Mucosa of descending colon (tissue), 3 donors: ENCODE data around the gene GRAMD4. TPM values are rescaled to one million over a fixed set of nuclear protein-coding genes. Genes with fewer than 3 reads are reported as not detected.
A peak's percentile ranks its signal among the peaks of the same experiment; 100 is the strongest.

Source experiments
- ATAC-seq: fragments of 200-7000 bp; cut with Tn5 transposase; one replicate; pipeline ENCODE4 v1.9.1; 2020; ENCODE audit warnings: mild to moderate bottlenecking, moderate library complexity
- DNase-seq, 3 donors: peaks; one replicate each; pipeline ENCODE4 v3.0.0-alpha.2; 2020
- H3K36me3 ChIP-seq: fragments of 200-600 bp; one replicate; pipeline ENCODE4 v1.8.0; 2021; ENCODE audit warnings: low read depth, mild to moderate bottlenecking
- H3K4me1 ChIP-seq: fragments of 200-600 bp; one replicate; pipeline ENCODE4 v1.8.0; 2021; ENCODE audit warnings: low read depth, mild to moderate bottlenecking
- H3K4me3 ChIP-seq: fragments of 200-600 bp; one replicate; pipeline ENCODE4 v1.8.0; 2021; ENCODE audit warnings: mild to moderate bottlenecking
- H3K9me3 ChIP-seq: fragments of 200-600 bp; one replicate; pipeline ENCODE4 v1.8.0; 2021; ENCODE audit warnings: mild to moderate bottlenecking
- intact Hi-C, 2 donors: fragments of 100-400 bp; cut with DNase I in 1 of 2; cut with micrococcal nuclease in 1 of 2; formaldehyde crosslinking; loops; one replicate each; pipeline versions ENCODE4 v1.11.0 to v1.11.1; 2022; cut with DNase I, micrococcal nuclease
- total RNA-seq, 3 donors: library from RNA; stranded (reverse); fragmentation: NEBNext Ultra II Directional in 2 of 3; extraction: Animal tissue kit (Norgen Biotek cat#: 25700) in 2 of 3; gene quantifications; one replicate each; pipeline versions ENCODE4 v1.2.1 to v1.2.4, GENCODE V29; 2021 to 2023
- TF ChIP-seq, protein P1 (sequence below): fragments of 200-600 bp; IDR thresholded peaks from one replicate; pipeline ENCODE4 v1.8.0; 2022; ENCODE audit warnings: antibody characterized with exemption, mild to moderate bottlenecking
- donor health status: DM: no; HTN: no; CAD: no; lungs with moderate emphysema.
- donor health status: DM: no; HTN: no; CAD: no.
- donor health status: DM: no; HTN: yes; CAD: no.

Gene GRAMD4
- total RNA-seq, 3 donors from 2014 or later = 114 to 203 (median 197) TPM

DNA sequence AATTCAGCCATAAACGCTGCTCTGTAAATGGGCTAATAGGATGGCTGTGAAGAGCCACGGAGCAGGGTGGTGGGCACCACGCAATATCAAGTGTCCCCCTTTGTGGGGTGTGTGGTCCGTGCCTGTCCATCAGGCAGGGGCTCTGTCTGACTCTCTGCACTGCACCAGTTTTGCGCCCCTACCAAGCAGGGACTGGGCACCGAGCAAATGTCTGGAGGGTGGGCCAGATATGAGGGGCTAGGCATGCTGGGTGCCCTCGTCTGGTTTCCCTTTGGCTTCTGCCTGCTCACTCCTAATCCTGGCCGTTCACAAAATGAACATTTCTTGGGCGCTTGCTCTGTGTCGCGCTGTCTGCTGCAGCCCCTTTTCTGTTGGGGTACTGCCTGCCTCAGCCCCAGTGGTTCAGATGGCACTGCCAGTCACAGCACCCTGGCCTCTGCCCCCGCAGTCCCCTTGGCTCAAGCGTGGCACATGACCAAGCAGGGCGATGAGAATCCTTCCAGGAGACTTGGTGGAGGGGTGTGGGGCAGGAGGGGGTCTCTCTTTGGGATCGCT is 45.7 kb upstream of the GRAMD4 start:
- intact Hi-C loops = no loop called here
- DNase-seq (peak in 2 of 3 donors; percentile 26 to 56), ATAC-seq (no peak)
- Histone ChIP-seq H3K4me3 (no peak overlapping the region), H3K36me3 (no peaks in the 10 kb centered on the region), H3K9me3 (peaks cover 14% of the 10 kb centered on the region), H3K4me1 (peaks cover 39% of the 10 kb centered on the region)
- TF ChIP-seq, protein P1, sequence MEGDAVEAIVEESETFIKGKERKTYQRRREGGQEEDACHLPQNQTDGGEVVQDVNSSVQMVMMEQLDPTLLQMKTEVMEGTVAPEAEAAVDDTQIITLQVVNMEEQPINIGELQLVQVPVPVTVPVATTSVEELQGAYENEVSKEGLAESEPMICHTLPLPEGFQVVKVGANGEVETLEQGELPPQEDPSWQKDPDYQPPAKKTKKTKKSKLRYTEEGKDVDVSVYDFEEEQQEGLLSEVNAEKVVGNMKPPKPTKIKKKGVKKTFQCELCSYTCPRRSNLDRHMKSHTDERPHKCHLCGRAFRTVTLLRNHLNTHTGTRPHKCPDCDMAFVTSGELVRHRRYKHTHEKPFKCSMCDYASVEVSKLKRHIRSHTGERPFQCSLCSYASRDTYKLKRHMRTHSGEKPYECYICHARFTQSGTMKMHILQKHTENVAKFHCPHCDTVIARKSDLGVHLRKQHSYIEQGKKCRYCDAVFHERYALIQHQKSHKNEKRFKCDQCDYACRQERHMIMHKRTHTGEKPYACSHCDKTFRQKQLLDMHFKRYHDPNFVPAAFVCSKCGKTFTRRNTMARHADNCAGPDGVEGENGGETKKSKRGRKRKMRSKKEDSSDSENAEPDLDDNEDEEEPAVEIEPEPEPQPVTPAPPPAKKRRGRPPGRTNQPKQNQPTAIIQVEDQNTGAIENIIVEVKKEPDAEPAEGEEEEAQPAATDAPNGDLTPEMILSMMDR = no peak

DNA sequence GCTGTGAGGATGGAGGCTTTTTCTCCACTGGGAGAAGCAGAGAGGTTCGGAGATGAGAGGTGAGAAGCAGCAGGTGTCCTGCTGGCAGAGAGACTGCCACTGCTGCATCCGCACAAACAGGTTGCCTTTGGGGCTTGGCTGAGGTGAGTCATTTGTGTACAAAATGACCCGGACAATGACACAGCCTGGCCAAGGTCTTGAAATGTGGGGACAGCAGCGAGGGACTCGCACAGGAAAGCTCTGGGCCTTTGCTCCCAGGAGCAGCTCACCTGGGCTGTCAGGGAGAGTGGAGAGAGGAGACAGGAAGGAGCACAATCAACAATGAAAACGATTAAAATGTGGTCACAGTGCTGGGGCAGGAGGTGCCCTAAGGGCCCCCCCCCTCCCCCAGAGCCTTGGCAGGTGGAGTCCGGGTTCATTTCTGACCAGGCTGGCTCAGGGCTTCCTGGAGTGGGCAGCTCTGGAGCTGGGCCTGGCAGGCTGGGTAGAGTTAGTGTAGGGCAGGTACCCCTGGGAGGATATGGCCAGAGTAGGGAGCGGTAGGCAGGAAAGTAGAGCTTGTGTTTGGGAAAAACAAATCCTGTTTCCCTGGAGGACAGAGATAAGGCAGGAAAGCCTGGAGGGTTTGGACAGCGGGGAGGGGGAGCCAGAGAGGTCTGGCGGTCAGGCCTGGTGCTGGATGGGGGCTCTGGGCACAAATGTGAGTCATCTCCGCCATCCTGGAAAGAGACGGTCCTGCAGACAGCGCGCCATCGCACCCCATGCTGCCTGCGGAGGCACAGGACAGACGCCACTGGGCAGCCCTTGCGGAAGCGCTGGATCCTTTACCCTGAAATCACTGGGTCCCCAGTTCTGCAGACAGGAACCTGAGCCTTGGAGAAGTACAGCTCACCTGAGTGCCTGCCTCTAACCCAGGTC is 44.9 kb upstream of the GRAMD4 start:
- Histone ChIP-seq H3K4me3 (no peak overlapping the region), H3K4me1 (peaks cover 46% of the 10 kb centered on the region)

DNA sequence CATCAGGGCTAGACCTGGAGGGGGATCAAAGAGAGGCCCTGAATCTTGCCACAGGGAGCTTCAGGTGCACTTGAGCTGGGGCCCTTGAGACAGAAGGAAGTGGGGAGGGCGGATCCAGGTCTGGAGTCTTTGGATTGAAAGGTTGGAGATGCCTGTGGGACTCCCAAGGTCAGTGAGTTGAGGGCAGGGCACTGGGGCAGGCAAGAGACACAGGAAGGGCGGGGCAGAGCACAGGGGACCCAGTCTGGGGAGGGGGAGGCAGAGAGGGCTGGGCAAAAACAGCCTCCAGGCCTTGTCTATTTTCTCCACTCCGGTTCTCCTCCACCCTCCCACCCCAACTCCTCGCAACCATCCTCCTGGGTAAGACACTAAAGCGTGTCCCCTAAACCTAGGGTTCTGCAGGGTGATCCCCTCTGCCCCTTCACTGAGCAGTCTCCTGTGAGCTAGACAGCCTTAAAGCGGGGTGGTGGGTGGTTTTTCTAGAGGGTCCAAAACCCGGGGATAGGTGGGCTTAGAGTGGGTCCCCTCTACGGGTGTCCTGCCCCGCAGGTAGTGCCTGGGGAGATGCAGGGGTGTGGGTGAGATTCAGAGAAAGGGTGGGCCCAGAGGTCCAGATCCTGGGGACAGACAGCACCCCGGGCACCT is 44.2 kb upstream of the GRAMD4 start:
- DNase-seq (peak; percentile 38 to 75 (median 69)), ATAC-seq (peak; percentile 48)
- Histone ChIP-seq H3K36me3 (no peaks in the 10 kb centered on the region), H3K9me3 (peaks cover 12% of the 10 kb centered on the region), H3K4me1 (peaks cover 52% of the 10 kb centered on the region), H3K4me3 (no peak overlapping the region)
- intact Hi-C loops = no loop called here
- TF ChIP-seq, protein P1 = no peak

More for the DNA sequence above, 44.9 kb upstream of the GRAMD4 start:
- intact Hi-C loops = no loop called here
- TF ChIP-seq, protein P1 = no peak
- ATAC-seq (peak; percentile 57), DNase-seq (peak; percentile 61 to 70 (median 65))
- H3K9me3 ChIP-seq = peaks cover 14% of the 10 kb centered on the region
- H3K36me3 ChIP-seq = no peaks in the 10 kb centered on the region

DNA sequence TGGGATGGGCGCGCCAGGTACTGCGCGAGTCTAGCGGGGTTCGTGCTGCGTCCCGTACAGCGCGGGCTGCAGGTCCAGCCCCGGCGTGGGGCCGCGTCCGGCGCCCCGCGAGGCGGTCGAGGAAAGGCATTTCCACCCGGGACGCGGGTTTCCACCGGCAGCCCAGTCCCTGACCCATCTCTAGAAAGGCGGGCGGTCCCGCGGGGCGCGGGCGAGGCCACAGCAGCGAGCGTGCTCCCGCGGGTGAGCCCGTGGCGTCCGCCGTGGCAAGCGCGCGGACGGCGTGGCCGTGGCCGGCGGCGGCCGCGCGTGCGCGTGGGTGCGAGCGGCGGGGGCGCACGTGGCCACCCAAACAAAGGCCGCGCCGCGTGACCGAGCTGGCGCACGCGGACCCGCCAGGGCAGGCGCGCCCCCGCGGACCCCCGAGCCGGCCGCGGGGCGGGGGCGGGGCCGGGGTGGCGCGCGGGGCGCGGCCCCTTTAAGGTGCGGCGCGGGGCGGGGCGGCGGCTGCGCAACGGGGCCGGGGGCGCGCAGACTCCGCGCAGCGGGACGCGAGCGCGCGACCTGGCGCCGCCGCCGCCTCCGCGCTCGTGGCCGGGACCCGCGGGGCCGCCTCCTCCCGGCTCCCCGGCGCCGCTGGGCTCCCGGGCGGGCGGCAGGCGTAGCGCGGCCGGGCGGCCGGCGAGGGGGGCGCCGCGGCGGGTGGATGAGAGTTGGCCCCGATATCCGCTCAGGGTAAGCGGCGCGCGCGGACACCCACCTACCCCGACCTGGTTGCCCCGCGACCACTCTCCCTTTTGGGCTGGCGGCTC is 43.4 kb upstream of the GRAMD4 start:
- Histone ChIP-seq H3K4me3 (peak overlapping the region; percentile 74), H3K36me3 (no peaks in the 10 kb centered on the region), H3K4me1 (peaks cover 59% of the 10 kb centered on the region), H3K9me3 (peaks cover 4% of the 10 kb centered on the region)
- intact Hi-C loops = no loop called here
- TF ChIP-seq, protein P1 = no peak
- ATAC-seq = peak; percentile 31
- DNase-seq = peak; percentile 73 to 78 (median 74)
